GM21515 (cell line): ENCODE results near the gene YBX2.

Experiments used
- ATAC-seq: cut with Tn5 transposase; IDR thresholded peaks from one replicate; pipeline ENCODE4 v1.9.1; 2021; ENCODE audit not compliant: unreplicated experiment

Gene YBX2

GRCh38 chr17:7304179-7304578 lies 9.7 kb upstream of the YBX2 start:
- ATAC-seq: no peak

- ATAC-seq: no peak
Observed at GRCh38 chr17:7296189-7296861, 1.9 kb upstream of the YBX2 start.

- no peak for ATAC-seq
Observed at GRCh38 chr17:7295230-7296180, 1.1 kb upstream of the YBX2 start.

GRCh38 chr17:7293816-7294613 lies 424 bp downstream of the YBX2 start:
- no peak for ATAC-seq

GRCh38 chr17:7293159-7293558 lies 1.3 kb downstream of the YBX2 start:
- no peak for ATAC-seq

- no peak for ATAC-seq
Observed at GRCh38 chr17:7292729-7293128, 1.7 kb downstream of the YBX2 start.

GRCh38 chr17:7292194-7292593 lies 2.2 kb downstream of the YBX2 start:
- no peak for ATAC-seq

- ATAC-seq: no peak
Observed at GRCh38 chr17:7290685-7291084, 3.8 kb downstream of the YBX2 start.

- ATAC-seq: no peak
Observed at GRCh38 chr17:7290166-7290565, 4.3 kb downstream of the YBX2 start.

- ATAC-seq: no peak
Observed at GRCh38 chr17:7289256-7290032, 5.0 kb downstream of the YBX2 start.

- ATAC-seq: no peak
Observed at GRCh38 chr17:7285679-7286078, 8.8 kb downstream of the YBX2 start.

- no peak for ATAC-seq
Observed at GRCh38 chr17:7284911-7285310, 9.5 kb downstream of the YBX2 start.

GRCh38 chr17:7283471-7284216 lies 10.8 kb downstream of the YBX2 start:
- ATAC-seq: no peak

- ATAC-seq: no peak
Observed at GRCh38 chr17:7282752-7283321, 11.6 kb downstream of the YBX2 start.

GRCh38 chr17:7281953-7282751 lies 12.3 kb downstream of the YBX2 start:
- ATAC-seq: no peak

GRCh38 chr17:7281074-7281952 lies 13.1 kb downstream of the YBX2 start, which contains the start of gene SLC2A4:
TSS of gene SLC2A4 (plus strand) at chr17:7281718. CDS start at chr17:7281935, 217 bp downstream.
- ATAC-seq: no peak

- ATAC-seq: no peak
Observed at GRCh38 chr17:7280519-7281073, 13.8 kb downstream of the YBX2 start.
